HG02981 (cell line): Measurements from ENCODE around the gene ADGRL3.

Experiments
- ATAC-seq: cut with Tn5 transposase; IDR thresholded peaks from one replicate; pipeline ENCODE4 v1.9.1; 2021; ENCODE audit warnings: mild to moderate bottlenecking, moderate library complexity; ENCODE audit not compliant: unreplicated experiment

The ADGRL3 gene

DNA sequence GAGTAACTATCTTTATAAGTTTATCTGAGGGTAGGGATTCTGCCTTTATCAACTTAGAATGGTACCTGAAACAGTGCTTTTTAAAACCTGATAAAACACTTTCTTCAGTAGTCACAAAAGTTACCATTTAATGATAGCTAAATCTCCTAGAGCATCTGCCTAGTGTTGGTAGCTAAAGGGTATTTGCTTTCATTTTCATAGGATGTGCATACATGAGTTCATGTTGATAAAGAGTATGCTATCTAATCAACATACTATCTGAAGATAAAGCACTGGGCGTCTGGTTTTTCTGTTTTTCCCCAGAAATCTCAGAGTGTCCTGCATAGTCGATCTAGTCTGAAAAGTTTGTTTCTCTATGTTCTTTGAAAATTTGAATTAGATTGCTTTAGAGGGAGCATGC is 75.1 kb downstream of the ADGRL3 start:
- ATAC-seq, result no peak

- ATAC-seq, result no peak
Measured at GRCh38 chr4:61276029-61276428, 75.9 kb downstream of the ADGRL3 start.

- ATAC-seq, result no peak
Measured at GRCh38 chr4:61277785-61278760, 77.9 kb downstream of the ADGRL3 start.

GRCh38 chr4:61292322-61292721 is 92.2 kb downstream of the ADGRL3 start:
- ATAC-seq, result no peak

DNA sequence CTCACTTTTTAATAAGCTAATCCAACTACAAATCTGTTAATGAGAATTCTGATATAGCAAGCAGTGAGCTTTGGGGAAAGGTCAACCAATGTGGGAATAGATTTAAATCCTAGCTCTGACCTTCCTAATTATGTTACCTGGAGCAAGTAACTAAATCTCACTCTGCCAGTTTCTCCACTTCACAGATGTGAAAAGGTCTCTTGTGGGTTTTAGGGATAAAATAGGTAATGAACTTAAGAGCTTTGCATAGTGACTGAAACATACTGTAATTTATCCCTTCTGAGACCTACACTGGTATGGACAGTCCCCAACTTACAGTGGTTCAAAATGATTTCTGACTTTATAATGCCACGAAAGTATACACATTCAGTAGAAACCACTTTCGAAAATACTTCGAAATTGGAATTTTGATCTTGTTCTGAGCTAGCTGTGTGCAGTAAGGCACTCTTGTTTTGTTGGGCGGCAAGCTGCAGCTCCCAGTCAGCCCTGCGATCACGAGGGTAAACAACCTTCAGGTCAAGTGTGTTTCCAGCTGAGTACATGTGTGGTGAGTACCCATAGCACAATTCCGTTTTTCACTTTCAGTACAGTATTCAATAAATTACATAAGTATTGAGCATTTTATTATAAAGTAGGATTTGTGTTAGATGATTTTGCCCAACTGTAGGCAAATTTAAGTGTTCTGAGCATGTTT is 93.7 kb downstream of the ADGRL3 start:
- no peak for ATAC-seq

GRCh38 chr4:61294936-61295335 is 94.8 kb downstream of the ADGRL3 start:
- ATAC-seq, result no peak

- ATAC-seq, result no peak
Measured at GRCh38 chr4:61296144-61296543, 96.0 kb downstream of the ADGRL3 start.

DNA sequence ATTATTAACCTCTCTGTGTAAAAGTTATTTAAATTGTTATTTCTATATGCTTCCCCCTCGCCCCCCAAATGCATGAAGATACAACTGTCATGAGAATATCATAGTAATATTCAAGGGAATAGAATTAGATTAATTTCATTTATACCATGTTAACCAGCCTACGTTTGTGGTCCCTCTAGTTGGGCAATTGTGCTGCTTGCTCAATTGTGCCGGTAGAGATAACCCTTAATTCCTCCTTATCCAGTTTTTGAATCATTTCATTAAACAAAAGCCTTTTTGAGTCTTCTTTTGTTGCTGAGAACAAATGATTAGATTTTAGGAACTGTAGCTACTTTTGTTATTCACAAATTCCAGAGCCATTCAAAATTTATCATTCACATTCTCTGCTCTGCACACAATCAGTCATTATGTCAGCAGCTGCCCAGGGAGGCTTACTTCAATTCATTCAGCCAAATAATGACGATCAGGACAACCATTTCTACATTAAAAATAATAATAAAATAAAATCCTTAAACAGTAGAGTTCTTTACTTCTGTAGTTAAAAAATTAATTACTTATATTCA is 98.1 kb downstream of the ADGRL3 start:
- ATAC-seq, result no peak

GRCh38 chr4:61299316-61299715 is 99.2 kb downstream of the ADGRL3 start:
- ATAC-seq, result no peak

GRCh38 chr4:61300266-61300844 is 100.2 kb downstream of the ADGRL3 start:
- no peak for ATAC-seq

GRCh38 chr4:61301271-61301670 is 101.1 kb downstream of the ADGRL3 start:
- no peak for ATAC-seq

DNA sequence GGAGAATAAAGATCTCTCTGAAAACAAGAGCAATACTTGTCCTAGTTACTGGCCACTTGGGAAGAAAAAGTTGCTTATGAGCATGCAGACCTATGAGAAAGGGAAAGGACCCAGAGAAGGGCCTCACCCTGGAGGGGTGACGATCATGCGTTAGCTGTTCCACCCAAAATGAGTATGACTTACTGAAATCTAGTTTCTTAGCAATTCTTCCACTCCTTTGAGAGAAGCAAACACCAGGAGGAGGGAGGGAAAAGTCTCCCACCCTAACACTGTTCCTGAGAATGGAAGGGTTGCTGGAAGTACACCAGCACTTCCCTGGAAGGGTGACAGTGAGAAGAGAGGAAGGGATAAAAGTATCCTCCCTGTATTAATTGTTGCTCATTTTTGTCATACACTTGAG is 107.9 kb downstream of the ADGRL3 start:
- ATAC-seq, result no peak

DNA sequence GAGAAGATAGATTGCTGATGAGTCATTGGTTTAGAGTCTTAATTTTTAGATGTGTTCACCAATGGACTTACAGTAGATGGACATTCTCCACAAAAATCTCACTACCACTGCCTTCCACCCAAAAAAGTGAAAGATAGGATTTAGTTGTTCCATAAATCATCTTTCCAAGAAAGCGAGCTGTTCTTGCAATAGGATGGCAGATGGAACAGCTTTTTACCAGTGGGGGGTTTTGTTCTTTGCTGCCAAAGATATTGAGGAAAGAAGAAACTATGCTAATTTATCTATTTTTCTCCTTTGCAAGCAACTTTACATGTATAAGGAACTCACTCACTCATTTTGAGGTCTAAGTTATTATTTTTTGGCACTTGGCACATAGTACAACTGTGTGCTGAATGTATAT is 109.5 kb downstream of the ADGRL3 start:
- ATAC-seq, result no peak

GRCh38 chr4:61312526-61312925 is 112.4 kb downstream of the ADGRL3 start:
- ATAC-seq, result no peak

DNA sequence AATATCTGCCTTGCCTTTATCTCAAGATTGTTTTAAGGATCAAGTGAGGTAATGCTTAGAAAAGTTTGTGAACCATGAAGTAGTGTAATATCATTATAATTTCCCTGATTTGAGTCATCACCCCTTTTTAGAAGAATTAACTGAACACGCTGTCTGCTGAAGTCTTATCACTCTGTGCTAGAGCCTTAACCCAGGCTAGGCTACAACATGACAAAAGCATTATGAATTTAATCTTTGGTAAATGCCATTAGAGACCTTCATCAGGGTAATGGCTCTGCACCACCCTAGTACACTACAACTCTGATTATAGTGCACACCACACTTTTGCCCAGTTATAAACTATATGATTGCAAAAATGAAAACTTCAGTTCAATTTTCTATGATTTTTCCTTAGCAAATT is 118.3 kb downstream of the ADGRL3 start:
- no peak for ATAC-seq

GRCh38 chr4:61319156-61319555 is 119.0 kb downstream of the ADGRL3 start:
- ATAC-seq, result no peak

DNA sequence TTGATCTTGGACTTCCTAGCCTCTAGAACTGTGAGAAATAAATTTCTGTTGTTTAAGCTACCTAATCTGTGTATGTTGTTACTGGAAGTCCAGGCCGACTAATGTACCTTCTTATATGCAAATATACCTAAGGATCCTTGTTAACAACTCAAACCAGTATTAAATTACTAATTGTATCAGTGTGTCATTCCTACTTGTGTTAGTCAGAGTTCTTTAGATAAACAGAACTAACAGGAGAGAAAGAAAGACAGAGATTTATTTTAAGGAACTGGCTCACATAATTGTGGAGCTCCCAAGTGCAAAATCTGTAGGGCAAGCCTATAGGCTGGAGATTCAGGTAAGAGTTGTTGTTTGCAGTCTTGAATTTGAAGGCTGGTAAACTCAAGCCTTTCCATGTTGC is 120.0 kb downstream of the ADGRL3 start:
- ATAC-seq, result no peak

DNA sequence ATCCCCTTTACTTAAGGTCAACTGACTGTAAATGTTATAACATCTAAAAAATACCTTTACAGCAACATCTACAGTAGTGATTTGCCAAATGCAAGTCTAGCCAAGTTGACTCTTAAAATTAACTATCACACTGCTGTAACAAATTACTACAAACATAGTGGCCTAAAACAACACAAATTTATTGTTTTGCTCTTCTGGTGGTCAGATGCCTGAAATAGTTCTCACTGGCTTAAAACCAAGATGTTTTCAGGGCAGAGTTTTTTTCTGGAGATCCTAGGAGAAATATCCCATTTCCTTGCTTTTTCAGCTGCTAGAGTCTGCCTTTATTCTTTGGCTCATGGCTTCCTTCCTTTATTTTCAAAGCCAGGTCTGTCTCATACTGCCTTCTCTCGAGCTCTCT is 120.5 kb downstream of the ADGRL3 start:
- no peak for ATAC-seq

DNA sequence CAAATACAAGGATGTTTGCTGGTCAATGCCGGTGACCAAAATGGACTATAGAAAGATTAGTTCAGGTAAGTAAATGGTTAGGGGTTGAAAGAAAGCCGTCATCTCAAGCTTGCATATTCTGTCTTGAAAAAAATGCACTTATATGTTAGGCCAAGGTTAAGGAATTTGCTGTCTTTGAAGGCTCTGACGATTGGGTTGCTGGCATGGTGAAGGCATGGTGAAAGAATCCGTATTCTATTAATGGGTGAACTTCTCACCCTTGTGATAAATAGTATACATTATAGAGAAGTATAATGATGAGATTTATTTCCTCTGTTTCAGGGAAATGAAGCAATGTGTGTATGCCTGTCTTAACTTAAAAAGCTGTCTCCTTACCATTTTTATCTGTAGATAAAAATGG is 132.6 kb downstream of the ADGRL3 start:
- no peak for ATAC-seq

DNA sequence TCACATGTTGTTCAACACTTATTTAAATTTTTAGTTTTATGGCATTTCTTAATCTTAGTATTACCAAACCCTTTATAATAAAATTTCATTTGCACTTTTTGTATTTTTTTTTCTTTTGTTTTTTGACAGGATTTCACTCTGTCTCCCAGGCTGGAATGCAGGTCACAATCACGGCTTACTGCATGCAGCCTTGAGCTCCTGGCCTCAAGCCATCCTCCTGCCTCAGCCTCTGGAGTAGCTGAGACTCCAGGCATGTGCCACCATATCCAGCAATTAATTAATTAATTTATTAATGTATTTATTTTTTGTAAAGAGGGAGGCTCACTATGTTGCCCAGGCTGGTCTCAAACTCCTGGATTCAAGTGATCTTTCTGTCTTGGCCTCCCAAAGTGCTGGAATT is 133.4 kb downstream of the ADGRL3 start:
- ATAC-seq, result no peak

GRCh38 chr4:61335241-61335763 is 135.2 kb downstream of the ADGRL3 start:
- ATAC-seq, result no peak
